GM18511 (cell line): ENCODE measurements around the gene MACROH2A2.
"Not testable (repeated sequence)": the region's sequence is repeated elsewhere in the genome, so short reads cannot be mapped to it uniquely, and the experiment has no call there.

Experiments used
- ATAC-seq: cut with Tn5 transposase; IDR thresholded peaks from one replicate; pipeline ENCODE4 v1.9.1; 2021; ENCODE audit warnings: mild to moderate bottlenecking, moderate library complexity; ENCODE audit not compliant: unreplicated experiment

MACROH2A2 gene

DNA sequence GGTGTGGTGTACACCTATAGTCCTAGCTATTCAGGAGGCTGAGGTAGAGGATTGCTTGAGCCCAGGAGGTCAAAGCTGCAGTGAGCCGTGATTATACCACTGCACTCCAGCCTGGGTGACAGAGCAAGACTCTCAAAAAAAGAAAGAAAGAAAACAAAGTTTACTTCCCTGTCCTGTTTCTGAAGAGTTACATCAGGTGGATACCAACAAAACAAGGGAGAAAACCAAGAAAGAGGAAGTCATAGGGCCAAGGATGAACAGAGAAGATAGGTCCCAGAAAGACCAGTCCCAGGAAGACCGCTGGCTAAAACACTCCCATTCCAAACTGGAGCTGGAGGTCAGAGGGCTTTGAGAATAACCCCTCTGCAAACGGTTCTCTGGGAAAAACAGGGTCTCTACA is 13.5 kb downstream of the MACROH2A2 start:
- no peak for ATAC-seq

DNA sequence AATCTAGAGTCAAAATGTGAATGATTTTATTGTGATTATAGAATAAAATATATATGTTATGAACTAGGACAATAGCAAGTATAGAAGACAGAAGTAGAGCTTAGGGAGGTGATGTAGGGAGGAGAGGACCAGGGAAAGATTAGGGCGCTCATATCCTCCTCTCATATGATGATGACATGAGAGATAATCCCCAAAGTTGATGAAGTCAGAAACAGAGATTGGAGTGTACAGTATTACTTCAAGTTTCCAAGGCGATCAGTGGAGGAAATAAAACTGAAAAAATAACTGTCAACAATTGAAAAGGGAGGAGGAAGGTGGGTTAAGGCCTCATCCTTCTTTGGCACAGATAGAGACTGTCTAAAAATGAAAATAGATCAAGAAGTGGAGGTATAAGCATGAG is 14.9 kb downstream of the MACROH2A2 start:
- ATAC-seq: no peak

DNA sequence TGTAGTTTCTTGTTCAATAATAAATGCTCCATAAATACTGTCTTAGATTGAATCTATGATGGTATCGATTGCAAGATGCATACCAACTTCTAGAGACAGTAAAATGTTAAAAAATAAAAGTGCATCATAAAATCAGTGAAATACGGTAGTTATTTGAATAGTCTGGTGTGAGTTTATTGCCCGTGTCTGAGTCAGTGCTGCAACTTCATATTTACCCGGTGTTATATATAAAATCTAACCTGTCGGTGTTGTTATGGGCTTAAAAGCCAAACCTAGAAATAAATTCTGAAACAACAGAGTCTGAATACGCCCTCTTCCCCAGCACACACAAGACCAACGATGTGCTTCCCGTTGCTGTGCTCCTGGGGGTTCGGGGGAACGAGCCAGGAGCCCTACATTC is 16.3 kb downstream of the MACROH2A2 start:
- ATAC-seq: no peak

DNA sequence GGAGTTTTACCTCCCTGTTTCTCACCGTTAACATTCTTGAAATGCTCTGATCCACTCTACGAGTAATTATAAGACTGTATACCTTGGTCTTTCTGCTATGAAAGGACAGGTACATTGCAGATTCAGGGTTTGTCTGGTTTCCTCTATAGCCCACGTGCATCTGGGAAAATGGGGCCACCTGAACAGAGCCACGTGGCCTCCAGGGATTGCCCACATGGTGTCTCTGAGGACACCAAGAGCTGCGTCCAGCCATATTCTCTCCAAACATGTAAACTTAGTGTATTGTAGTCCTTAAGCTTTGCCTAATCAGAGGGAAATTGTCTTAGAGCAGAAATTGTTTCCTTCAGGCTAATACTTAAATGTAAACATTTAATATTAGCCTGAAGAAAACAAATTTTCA is 16.7 kb downstream of the MACROH2A2 start:
- ATAC-seq: no peak

DNA sequence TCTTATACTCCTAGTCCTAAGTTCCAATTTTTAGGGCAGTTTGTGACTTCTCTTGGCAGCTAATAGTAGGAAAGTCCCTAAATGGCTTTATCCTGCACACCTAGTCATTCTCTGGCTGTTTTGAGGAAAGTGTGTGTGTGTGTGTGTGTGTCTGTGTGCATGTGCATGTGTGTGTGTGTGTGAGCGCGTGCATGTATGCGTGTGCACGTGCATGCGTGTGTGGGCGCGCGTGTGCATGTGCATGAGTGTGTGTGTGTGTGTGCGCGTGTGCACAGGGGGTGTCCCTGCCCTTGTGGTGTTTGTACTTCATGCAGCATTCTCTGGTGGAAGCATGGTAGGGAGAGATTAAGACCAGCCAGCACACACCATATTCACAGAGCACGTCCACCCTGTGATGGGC is 18.2 kb downstream of the MACROH2A2 start:
- no peak for ATAC-seq

DNA sequence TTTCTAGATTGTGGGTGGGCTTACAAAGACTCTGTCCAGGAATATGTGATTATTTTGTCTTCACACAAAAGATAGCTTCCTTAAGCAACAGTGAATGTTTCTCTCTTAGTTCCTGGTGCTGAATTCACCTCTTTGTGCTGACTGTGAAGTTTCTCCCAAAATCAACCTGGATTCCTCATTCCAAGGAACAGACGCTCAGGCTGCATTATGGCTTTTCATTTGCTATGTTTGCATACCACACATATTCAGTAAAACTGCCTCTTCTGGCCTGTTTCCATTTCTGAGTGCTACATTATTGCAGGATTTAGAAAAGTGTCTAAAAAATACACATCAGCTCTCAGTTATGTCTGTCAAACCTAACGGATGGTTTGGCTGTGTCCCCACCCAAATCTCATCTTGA is 21.5 kb downstream of the MACROH2A2 start:
- no peak for ATAC-seq

DNA sequence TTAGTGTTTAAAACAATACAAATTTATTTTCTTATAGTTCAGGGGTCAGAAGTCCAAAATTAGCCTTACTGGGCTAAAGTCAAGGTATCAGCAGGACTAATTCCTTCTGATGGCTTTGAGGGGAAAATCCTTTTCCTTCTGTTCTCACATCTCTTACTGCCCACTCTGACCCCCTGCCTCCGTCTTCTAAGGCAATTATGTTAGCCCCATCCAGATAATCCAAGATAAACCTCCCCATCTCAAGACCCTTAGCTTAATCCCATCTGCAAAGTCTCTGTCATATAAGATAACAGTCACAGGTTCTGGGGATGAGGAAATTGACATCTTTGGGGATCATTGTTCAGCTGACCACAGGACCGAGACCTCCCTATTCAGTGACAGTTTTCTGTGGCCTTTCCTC is 22.3 kb downstream of the MACROH2A2 start:
- ATAC-seq: no peak

DNA sequence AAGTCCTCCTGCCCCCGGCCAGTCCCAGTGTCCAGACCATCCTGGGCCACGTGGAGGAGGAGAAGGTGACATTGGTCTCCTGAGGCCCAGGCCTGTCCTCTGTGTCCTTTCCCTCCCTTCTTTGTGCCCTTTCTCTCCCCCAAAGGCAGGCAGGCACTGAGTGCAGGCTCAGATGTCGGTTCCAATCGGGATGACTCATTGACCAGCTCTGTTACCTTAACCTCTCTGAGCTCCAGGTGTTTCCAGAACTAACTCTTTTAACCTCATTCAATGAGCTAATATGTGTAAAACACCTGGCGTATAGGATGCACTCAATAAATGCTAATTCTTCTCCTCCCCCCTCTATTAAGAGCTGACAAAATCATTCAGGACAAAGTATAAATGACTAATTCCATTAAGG is 25.7 kb downstream of the MACROH2A2 start:
- ATAC-seq: no peak

DNA sequence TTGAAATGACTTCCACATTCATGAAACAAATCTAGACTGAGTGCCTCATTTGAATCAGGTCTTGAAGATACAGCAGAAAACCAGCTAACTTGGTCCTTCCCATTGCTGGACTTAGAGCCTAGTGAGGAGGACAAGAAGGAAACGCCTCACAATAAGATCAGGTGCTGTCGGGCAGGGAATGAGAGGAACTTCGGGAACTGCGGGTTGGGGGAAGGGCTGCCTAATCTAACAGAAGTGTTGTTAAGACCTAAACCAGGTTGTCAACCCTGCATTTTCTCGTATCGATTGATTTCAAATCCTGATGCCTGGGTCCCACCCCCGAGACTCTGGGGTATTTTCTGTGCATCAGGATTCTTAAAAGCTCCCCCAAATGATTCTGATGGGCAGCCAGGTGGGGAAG is 26.3 kb downstream of the MACROH2A2 start:
- ATAC-seq: no peak

DNA sequence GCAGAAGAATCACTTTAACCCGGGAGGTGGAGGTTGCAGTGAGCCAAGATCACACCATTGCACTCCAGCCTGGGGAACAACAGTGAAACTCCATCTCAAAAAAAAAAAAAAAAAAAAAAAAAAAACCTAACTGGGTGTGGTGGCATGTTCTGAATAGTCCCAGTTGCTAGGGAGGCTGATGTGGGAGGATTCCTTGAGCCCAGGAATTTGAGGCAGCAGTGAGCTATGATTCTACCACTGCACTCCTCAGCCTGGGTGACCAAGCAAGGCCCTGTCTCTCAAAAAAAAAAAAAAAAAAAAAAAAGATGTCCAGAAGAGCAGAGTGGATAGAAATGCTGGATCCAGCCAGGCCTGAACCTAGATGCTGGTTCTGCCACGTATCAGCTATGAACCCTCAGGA is 28.1 kb downstream of the MACROH2A2 start:
- not testable (repeated sequence) for ATAC-seq

DNA sequence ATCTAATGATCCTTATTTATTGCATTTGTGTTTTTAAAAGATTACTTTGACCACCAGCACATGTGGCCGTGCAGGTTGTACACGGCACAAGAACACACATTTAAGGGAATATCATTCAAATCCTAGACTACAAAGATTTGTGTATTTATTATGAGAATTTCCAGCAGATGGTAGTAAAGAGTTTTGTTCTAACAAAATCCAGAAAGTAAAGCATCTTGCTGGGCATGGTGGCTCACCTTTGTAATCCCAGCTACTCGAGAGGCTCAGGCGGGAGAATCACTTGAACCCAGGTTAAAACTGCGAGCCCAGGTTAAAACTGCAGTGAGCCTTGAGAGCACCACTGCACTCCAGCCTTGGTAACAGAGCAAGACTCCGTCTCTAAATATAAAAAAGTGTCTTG is 31.5 kb downstream of the MACROH2A2 start:
- no peak for ATAC-seq

DNA sequence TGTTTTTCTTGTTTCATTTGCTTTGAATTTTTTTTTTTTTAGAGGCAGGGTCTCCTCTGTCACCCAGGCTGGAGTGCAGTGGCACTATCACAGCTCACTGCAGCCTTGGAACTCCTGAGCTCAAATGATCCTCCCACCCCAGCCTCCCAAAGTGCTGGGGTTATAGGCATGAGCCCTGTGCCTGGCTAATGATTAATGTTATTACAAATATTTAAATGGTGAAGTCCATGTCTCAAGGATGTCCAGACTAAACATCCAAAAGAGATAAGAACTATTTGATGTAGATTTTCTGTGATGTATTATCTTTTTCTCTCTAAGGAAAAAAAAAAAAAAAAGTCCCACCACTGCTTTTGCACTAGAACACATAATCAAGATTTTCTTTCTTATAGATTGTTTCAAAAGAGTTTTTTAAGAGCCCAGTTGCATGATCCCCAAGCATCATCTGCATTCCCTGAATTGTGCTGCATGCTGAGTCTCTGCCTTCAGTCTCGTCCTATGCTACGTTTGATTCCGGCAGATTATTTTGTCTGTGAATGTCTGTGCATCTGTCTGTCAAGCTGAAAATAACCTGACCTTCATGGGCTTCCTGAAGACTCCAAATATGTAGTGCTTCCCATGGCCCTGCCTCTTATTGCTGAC is 33.4 kb downstream of the MACROH2A2 start:
- no peak for ATAC-seq

DNA sequence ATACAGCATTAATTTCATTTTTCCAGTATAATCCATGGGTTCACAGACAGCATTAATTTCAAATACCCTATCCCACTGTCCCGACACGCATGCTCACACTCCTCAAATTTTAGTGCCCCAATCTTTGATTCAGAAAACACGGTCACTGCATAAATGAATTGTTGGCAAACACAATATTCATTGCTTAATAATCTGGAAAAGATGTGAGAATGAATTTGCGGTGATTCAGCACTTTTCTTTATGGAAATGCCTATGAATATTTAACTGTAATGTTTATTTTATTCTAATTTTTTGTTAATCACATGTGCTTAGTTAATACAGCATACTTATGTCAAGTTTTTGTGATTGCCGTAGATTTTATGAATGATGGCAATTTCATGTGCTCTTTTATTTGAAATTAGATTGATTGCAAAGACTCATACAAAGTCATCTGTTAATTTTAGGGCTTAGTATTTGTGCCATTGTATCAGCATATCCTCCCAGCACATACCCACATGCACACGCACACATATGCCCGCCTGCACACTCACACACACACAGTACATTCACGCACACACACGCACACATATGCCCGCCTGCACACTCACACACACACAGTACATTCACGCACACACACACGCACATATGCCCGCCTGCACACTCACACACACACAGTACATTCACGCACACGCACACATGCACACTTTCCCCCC is 35.1 kb downstream of the MACROH2A2 start:
- no peak for ATAC-seq

DNA sequence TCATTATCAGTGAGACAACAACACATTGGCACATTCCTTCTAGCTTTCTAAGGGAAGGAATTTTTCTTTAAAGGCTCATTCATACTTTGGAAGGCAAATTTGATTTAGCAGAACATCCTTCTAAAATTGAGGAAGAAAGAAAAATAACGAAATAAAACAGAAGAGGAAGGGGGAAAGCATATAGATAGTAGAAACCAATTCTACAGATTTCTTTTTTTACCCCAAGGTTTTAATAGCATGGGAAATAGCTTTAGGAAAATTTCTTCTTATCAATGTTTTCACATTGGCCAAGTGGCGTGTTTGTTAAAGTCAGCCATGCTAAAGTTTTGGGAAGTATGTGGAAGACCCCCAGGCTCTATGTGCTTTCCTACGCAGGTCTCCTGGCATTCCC is 35.7 kb downstream of the MACROH2A2 start:
- ATAC-seq: no peak

DNA sequence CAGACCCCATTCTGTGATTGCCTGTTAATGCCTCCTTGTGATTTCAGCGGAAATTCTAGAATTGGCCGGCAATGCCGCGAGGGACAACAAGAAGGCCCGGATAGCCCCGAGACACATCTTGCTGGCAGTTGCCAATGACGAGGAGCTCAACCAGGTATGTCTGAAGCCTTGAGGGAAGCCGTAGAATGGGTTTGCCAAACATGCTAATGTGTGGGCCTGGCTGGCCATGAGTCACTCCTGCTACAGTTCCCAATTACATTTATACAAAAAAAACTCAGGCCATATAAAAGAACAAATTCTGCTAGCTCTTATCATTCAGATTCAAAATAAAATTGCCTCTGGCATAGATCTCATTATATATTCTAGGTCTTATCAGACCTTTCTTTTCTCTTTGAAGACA is 37.4 kb downstream of the MACROH2A2 start:
- no peak for ATAC-seq

DNA sequence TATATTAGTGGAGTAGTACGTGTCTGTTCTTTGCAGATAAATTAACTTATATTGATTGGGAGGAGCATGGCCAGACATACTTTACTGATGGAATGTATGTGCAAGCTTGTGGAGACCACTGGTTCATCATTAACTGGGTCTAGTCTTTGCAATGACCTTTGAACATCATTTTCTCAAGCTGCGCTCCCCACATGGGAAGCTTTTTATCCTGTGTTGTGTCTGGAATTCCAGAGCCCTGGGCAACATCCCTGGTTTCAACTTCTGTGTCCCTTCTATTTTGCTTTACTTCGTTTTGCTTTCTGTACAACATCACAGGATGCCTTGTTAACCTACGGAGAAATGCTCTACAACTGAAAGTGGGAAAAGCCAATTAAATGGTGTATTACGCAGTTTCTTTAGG is 38.3 kb downstream of the MACROH2A2 start:
- ATAC-seq: no peak

DNA sequence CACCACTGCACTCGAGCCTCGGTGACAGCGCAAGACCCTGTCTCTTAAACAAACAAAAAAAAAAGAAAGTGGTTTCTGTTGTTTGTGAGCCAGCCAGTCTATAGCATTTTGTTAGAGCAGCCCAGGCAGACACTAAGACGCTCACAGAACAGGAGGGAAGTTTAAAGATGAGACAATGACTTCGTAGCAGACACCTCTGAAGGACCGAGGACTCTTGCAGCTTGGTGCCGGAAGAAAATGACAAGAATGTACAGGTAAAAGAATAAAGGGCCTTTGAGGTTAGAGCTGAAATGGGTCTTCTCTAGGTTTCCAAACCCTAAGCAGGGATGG is 39.7 kb downstream of the MACROH2A2 start:
- ATAC-seq: no peak

DNA sequence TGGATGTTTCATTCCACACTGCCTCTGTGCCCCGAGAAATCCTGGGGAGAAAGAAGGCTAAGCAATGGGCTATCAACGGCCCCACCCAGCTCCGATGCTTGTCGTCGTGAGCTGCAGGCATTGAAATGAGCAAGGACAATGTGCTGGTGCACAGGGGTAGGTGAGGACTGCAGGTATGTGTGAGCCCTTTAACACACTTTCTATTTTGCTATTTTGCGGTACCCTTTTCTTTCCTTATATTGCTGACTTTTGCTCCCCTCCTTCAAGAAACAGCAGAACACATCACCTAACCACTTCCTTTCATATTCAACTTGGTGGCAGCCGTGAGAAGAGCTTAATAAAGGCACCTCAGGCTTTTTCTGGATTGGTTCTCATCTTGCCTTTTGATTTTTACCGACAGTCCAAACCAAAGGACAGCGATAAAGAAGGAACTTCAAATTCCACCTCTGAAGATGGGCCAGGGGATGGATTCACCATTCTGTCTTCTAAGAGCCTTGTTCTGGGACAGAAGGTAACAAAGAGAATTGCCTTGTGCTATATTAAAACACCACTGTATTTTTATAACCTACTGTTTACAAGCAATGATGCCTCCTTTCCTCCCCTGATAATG is 40.8 kb downstream of the MACROH2A2 start:
- no peak for ATAC-seq

DNA sequence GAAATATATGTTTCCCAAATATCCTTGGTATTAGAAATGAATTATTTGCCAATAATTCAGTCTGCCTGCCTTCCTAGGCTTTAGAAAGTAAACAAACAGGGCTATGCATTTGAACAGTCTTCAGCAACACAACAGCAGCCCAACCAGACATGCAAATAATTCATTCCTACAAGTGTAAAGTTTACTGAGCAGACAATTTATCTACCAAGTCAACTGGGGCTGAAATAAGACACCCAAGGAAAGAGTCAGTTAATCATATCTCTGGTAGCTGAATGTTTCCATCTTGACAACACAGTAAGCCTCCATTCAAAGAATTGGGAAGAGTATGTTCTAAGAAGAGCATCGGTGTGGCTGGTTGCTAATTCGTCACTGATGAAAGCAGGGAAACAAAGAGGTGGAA is 41.6 kb downstream of the MACROH2A2 start:
- ATAC-seq: no peak

DNA sequence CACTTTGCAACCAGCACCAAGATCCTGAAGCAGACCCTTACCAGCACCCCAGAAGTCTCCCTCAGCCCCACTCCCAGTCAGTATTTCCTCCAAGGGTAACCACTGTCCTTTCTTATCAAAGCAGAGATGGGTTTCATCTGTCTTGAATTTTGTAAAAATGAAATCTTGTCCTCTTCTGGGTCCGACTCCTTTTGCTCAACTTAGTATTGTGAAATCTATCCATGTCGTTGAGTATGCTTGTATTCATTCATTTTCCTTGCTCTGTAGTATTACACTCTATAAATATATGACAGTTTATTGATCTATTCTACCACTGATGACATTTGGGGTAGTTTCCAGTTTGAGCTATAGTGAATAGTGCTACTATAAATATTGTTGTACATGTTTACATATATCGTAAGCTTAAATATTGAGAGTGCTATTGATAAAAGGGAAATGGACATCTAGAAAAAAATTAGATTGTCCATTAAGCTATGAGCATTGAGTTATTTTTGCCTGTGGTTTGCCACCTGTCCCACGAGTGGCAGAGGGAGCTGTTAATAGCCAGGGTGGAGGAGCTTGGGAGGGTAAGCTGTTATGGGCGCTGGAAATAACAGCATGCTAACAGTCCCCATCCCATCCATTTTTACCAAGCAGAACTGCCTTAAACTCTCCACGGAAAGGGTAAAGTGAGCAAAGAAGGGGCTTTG is 43.5 kb downstream of the MACROH2A2 start:
- no peak for ATAC-seq

DNA sequence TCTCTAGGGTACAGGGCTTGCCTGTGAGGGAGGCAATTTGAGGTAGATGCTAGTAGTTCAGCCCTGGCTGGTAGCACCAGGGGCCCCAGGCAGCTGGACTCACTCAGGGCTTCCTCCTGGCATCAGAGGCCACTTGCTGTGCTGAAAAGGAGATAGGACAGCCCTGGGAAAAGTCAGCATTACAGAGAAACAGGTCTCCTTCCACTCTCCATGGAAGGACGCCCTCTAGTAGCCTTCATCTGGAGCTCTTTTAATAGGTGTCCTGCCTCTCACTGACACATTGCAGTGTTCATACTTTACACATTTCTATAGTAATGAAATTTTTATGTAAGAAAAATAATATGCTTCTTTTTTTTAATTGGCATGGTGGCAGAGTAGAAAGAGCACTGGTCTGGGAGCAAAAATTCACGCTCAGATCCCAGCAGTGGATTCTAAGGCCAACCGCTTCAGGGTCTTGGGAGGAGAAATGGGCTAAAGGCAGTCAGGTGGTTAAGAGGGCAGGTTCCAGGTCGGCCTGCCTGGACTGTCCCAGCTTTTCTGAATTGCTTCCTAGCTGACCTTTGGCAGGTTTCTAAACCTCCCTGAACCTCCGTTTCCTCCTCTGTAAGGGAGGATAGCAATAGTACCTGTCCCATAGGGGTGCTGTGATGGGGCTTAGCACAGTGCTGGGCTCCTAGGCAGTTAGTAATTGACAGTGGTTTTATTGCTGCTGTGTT is 44.2 kb downstream of the MACROH2A2 start:
- no peak for ATAC-seq
